DMS153 treated with DMSO at 0.1 percent for 48 hours (cell line): ENCODE data around the gene WWC2.

Experiments
- DNase-seq: peaks from one replicate; lab custom pipeline; 2025; ENCODE audit not compliant: unreplicated experiment; lab: John Stamatoyannopoulos, UW

Gene WWC2

DNA sequence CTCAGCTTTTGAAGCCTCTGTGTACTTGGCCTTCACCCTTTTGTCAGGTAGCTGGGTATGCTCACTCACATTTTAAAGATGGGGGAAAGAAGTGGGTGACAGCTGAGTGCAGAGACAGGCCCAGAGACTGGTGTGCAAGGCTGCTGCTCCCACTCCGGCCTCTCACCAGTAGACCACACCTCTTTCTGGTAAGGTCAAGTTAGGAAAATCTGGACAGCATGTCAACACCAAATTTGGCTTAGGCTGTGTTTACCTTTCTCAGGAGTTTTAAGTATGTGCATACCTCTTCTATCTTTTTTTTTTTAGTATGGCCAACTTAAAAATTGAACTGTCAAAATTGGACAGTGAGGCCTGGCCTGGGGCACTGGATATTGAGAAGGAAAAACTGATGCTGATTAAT lies 154.4 kb downstream of the WWC2 start:
- DNase-seq: no peak

- DNase-seq: no peak
These were observed 155.1 kb downstream of the WWC2 start for GRCh38 chr4:183254162-183254561.

DNA sequence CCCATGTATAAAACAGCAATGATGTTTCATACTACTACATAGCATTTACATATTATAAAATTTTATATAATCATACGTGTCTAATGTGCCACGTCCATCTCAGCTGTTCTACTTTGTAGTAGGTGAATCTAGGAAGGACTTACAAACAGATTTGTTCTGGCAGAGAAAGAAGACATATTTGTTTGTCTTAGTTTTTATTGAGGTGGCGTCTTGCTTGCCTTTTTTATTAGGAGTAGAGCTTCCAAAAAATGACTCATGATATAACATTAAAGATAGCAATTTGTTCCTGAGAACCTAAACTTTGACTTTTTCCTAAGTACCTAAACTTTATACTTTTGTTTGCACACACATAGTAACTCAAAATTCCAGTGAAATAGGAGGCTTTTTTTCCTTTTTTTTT lies 156.4 kb downstream of the WWC2 start:
- DNase-seq: no peak

GRCh38 chr4:183256343-183256742 lies 157.3 kb downstream of the WWC2 start:
- DNase-seq: no peak

- no peak for DNase-seq
These were observed 157.8 kb downstream of the WWC2 start for GRCh38 chr4:183256756-183257385.

DNA sequence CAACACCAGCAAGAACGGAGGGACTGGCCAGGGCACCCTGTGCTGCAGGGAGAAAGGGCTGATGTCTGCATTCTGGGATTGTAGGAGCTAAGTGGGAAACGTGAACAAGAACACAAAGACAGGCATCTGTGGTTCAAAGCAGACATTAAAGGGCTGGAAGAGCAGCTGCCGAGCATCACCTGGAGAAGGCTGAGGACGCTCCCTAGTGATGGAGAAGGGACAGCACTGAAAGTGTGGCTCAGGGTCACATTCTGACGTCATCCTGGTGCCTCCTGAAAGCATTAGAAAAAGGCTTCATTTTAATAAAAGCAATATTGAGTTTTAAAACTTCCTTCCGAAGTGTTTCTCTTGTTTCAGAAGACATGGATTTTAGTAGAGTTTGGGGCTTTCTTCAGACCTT lies 158.8 kb downstream of the WWC2 start:
- no peak for DNase-seq

- peak; percentile 36 for DNase-seq
These were observed 161.6 kb downstream of the WWC2 start for GRCh38 chr4:183260491-183261151.

DNA sequence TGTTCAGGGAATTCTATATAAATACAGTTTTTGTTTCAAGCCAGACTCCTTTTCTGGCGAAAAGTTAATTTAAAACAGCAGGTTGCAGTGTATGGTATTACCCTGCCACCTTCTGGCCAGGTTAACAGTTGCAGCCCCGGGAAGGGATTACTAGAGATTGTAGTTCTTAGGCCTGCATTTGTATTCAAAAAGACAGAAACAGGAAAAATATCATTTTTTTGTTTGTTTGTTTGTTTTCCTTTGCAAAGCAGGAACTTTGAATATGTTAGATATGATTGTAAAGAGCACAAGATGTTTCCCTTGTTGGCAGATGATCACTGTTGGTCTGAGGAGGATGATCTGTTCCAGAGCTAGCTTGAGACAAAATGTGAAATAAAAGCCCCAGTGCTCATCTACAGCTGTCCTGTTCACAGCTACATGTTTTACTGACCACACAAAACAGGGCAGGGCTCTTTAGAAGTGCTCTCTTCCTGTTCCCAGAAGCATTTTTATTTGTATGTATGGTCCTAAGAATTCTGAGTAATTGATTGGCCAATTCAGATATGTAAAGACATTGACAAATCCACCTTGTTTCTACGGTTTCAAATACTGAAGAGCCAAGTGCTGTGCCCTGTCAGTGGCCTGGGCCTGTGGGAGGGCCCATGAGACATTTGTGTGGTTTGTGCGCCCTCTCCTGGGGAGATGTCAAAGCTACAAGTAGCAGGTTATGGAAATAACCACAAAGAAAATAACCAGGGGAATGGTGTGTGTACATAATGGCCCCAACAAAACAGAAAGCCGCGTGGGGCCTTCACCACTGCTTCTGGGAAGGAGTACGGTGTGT lies 163.1 kb downstream of the WWC2 start:
- DNase-seq: peak; percentile 76

- no peak for DNase-seq
These were observed 163.7 kb downstream of the WWC2 start for GRCh38 chr4:183262776-183263100.

DNA sequence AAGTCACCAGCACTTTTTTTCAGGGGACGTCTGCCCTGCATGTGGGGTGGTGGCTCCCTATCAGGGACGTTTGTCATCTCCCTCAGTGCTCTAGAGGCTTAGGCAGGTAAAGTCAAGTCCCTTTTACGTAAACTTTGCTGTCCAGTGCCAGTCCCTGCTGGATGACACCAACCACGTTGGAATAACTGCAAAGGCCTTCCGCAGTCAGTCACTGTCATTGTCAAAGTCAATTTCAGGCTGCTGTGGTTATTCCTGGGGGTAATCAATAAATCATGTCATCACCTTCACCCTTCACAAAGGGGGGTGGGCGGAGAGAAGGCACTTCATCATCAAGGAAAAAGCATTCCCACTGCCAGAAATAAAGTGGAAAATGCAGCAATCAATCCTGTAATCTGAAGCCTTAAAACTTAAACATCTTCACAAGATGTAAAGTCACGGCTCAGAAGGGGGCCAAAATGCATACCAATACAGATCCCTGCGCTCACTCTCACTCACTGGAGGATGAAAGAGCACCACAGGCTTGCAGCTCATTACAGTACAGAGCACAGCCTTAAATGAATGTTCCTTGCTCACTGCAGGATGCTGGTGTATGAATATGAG lies 164.8 kb downstream of the WWC2 start:
- DNase-seq: no peak

DNA sequence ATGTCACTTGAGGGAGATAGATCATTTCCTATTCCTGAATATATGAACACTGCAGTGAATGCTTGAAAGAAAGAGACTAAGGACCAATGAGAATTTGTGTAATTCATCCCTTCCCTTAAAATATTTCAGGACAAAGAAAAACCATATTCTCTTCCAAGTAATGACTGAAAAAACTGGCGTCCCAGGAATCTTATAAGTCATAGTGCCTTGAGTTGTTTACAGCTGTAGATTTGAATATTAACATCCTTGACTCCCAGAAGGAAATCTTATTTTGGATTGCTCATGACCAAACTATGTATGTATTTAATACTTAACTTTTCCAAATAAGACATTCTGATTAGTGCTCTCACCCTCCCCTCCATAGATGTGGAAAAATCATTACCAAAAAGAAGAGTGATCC lies 165.6 kb downstream of the WWC2 start:
- no peak for DNase-seq

GRCh38 chr4:183266371-183266770 lies 167.3 kb downstream of the WWC2 start:
- DNase-seq: no peak

DNA sequence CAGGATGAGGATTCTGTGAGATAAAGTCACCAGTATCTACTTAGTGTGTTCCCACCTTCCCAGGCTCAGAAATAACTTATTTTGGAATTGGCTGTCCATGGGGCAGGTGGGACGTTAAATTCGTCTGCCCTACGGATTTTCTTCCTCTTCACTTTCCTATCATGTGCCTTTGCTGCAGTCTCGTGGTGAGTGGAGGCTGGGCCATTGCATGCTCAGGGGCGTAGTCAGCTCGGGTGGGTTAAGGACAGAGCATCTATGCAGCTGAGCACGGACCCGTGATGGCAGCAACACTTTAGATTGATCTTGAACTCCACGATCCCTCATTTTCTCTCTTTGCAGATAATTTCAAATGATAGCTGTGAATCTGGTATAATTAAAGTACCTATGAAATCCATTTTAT lies 169.5 kb downstream of the WWC2 start:
- no peak for DNase-seq

DNA sequence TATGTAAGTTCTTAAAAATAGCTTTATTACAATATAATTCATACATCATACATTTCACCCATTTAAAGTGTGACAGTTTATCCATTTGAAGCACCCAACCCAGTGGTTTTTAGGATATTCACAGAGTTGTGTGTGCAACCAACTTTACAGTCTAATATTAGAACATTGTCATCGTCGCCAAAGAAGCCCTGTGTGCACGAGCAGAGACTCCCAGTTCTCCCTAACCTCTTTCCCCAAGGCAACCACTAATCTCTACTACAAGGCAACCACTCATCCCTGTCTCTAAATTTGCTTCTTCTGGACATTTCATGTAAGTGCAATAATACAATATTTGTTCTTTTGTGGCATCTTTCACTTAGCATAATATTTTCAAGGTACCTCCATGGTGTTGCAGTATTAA lies 173.3 kb downstream of the WWC2 start:
- DNase-seq: no peak

GRCh38 chr4:183276106-183276505 lies 177.0 kb downstream of the WWC2 start:
- no peak for DNase-seq

DNA sequence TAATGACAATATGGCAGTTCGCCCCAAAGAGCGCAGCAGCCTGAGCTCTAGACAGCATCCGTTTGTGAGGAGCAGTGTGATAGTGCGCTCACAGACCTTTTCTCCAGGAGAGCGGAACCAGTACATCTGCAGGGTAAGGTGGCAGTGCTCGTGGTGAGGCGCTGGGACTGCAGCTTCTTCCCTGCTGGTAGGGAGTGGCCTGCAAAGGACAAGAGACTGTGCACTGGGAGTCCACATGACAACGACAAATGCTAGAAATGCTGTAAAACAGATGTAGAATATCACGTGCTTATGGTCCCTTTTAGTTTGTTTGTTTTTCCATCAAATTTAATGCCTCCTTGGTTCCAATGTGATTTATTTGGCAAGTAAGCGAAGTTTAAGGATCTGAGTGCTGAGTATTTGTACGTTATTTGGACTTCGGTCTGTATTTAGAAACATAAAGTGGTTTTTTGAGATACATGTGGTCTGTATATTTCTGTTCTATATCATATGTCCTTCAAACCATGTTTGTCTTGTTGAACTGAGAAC lies 185.3 kb downstream of the WWC2 start:
- no peak for DNase-seq

GRCh38 chr4:183284965-183285364 lies 185.9 kb downstream of the WWC2 start:
- DNase-seq: no peak

GRCh38 chr4:183285886-183286285 lies 186.8 kb downstream of the WWC2 start:
- DNase-seq: no peak

GRCh38 chr4:183286590-183287308 lies 187.7 kb downstream of the WWC2 start:
- no peak for DNase-seq

DNA sequence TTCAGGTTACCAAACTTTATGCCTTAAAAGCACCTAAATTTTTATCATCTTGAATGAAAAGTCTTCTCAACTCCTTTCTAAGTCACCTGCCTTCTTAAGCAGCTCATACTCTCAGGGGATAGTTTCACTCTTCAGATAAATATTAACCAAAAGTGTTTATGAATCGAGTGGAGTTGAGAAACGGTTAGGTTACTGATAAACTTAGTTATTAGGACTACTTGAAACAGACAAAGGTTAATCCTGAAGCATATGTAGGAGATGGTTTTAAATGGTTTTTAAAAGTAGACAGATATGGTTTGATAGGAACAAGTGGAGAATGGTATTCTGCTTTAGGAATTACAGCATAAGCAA lies 188.2 kb downstream of the WWC2 start:
- DNase-seq: no peak

- DNase-seq: no peak
These were observed 188.6 kb downstream of the WWC2 start for GRCh38 chr4:183287677-183288076.
